ENCODE measurements around the gene S1PR5.

Gene S1PR5

GRCh38 chr19:10513223-10513622 is 4.0 kb downstream of the S1PR5 start:
- DNase-seq, result no peak

- peak; percentile 13 for DNase-seq
Measured at GRCh38 chr19:10510301-10510802, 6.9 kb downstream of the S1PR5 start.

GRCh38 chr19:10508707-10509106 is 8.5 kb downstream of the S1PR5 start:
- DNase-seq, result no peak

DNA sequence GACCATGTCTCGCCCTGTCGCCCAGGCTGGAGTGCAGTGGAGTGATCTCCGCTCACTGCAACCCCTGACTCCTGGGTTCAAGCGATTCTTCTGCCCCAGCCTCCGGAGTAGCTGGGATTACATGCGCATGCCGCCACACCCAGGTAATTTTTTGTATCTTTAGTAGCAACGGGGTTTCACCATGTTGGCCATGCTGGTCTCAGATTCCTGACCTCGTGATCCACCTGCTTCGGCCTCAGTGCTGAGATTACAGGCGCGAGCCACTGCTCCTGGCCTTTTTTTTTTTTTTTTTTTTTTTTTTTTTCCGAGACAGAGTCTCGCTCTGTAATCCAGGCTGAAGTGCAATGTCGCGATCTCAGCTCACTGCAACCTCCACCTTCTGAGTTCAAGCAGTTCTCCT is 9.2 kb downstream of the S1PR5 start:
- no peak for DNase-seq

DNA sequence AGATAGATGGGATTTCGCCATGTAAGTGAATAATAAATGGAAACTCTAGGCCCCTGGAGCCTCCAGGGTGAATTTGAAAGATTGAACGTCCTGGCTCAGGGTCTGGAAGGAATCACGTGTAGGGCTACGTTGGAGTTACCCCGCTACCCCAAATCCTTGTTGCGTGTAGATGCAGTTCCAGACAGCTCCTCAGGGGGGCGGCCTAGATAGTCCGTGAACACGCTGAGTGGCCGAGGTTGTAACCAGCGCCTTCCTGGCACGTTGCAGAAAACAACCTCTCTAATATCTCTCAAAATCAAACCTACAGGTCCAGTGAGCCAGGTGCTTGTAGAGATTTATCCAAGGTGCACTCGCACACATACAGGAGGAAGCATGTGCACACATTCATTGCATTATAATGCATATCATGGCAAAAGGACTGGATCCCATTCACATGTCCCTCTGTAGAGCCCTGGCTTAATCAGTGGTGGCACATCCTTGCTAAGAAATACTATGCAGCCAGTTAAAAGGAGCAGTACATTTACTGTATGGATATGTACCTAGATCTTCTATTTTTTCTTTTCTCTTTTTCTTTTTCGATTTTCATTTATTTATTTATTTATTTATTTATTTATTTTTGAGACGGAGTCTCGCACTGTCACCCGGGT is 11.5 kb downstream of the S1PR5 start:
- DNase-seq, result peak; percentile 50

DNA sequence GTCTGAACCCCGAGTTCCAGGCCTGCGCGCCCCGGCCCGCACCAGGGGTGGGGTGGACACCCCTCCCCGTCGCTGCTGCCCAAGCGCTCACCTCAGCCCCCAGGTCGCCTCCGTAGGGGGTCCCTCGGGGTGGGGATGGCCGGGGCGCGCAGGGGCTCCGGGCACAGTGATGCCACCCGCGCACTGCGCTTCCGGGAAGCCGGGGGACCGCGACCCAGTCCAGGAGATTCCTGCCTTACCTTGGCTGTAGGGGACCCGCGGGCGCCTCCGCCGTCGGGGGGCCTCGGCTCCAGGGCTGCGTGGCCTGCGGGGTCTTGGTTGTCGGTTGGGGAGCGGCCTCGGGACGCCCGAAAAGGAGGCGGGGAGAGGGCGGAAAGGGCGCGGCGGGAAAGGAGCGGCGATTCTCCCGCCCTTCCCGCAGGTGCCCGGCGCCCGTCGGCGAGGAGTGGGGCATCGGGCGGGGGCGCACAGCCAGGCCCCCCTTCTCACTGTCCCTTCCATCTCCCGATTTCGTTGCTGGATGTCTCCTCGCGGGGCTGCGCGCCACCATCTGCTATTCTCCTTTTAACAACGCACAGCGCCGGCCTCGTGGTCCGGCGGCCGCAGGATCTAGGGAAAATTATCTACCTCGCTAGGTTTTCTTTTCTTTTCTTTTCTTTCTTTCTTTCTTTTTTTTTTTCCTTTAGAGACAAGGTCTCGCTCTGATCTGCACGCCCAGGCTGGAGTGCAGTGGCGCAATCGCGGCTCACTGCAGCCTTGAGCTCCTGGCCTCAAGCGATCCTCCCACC is 14.1 kb downstream of the S1PR5 start, which contains the start of gene KEAP1:
KEAP1 (minus strand) TSS at position 355 of the 788 bp plus-strand sequence. CDS start 3,323 bp downstream, outside the sequence.
- peak; percentile 16 for DNase-seq

- peak; percentile 90 for DNase-seq
Measured at GRCh38 chr19:10502524-10503001, 14.7 kb downstream of the S1PR5 start.

DNA sequence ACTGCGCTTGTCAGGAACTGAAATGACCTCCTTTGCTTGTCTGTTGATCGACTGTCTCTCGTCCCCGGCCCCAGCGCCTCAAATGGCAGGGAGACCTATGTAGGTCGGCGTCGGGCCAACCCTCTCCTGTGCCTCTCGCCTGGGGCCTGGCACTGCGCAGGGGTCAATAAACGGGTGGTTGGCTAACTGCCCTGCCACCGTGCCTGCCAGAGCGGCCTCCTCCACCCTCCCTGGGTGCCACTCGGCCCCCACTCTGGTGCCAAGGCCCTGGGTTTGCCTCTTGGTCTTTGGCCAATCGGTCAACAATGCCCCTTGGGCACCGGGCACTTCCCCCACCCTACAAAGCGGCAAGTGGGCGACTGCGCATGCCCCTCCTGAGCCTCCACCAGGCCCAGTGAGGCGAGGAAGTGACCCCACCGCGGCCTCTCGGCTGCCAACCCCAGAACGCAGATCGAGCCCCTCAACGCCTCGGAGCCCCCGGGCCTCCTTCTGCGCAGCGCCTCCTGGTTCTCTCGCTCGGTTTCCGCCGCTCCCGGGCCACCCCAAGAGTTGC is 15.2 kb downstream of the S1PR5 start:
- DNase-seq, result peak; percentile 33

- no peak for DNase-seq
Measured at GRCh38 chr19:10500247-10500592, 17.0 kb downstream of the S1PR5 start.

DNA sequence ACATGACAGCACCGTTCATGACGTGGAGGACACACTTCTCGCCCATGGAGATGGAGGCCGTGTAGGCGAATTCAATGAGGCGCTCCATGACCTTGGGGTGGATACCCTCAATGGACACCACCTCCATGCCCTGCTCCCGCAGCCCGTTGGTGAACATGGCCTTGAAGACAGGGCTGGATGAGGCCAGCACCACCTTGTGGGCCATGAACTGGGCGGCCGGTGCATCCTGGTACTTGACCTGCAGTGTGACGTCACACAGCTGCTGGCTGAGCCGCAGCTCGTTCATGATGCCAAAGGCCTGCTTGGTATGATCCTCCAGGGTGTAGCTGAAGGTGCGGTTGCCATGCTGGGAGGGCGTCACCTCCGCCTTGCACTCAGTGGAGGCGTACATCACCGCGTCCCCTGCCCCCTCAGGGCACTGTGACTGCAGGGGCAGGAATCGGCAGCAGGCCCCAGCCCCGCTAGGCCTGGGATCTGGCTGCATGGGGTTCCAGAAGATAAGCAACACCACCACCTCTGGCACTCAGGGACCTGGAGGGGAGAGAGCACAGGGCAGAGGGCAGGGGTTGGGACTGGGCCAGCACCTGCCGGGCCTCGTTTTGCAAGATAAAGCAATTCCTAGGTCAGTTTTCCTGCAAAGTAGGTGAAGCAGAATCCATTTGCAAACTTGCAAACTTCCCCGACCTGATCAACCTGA is 17.5 kb downstream of the S1PR5 start:
- DNase-seq, result no peak

GRCh38 chr19:10497371-10497770 is 19.9 kb downstream of the S1PR5 start:
- DNase-seq, result no peak

DNA sequence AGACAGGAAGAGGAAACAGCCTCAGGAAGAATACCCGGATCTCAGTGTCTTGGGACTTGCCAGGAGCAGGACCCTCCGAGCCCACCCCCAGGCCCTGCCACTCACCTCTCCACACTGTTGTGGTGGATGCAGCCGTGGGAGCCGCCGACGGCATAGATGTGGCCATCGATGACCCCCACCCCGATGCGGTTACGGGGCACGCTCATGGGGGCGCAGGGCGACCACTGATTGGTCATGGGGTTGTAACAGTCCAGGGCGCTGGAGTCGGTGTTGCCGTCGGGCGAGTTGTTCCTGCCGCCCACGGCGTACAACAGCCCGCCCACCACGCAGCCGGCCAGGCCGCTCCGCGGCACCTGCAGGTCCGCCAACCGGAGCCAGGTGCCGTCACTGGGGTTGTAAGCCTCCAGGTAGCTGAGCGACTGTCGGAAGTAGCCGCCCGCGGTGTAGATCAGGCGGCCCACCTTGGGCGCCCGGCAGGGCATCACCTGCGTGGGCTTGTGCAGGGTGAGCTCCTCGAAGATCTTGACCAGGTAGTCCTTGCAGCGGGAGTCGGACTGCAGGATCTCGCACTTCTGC is 25.7 kb downstream of the S1PR5 start:
- no peak for DNase-seq

- no peak for DNase-seq
Measured at GRCh38 chr19:10486551-10486950, 30.7 kb downstream of the S1PR5 start.

- peak; percentile 89 for DNase-seq
Measured at GRCh38 chr19:10478903-10479384, 38.3 kb downstream of the S1PR5 start.

DNA sequence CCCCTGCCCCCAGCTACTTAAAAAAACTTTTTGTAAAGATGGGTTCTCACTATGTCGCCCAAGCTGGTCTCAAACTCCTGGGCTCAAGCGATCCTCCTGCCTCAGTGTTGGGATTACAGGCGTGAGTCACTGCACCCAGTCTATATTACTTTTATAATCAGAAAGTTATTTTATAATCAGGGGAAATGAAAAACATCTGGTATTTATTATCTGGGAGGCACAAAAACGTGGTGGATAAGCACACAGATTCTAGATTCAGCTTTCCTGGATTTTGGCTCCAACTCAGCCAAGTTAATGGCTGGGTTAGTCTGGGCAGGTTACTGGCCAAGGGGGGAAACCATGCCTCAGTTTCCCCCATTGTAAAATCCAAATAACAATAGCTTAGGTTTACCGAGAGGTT is 38.8 kb downstream of the S1PR5 start:
- DNase-seq, result peak; percentile 25

DNA sequence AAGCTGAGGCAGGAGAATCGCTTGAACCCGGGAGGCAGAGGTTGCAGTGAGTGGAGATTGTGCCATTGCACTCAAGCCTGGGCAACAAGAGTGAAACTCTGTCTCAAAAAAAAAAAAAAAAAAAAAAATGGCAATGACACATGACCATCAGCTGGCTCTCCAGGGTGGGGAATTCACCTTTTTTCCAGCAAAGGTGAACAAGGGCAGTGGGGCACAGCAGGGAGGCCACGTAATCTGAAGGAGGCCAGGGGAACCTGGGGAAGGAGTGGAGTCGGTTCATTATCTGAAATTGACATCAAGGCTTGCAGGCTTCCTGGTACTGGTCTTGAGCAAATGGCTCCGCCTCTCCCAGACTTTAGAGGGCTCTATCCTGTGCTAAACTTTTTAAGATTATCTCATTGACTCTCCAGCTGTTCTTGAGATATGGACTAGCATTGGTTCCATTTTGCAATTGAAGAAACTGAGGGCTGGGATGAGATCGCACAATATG is 42.2 kb downstream of the S1PR5 start:
- DNase-seq, result no peak

DNA sequence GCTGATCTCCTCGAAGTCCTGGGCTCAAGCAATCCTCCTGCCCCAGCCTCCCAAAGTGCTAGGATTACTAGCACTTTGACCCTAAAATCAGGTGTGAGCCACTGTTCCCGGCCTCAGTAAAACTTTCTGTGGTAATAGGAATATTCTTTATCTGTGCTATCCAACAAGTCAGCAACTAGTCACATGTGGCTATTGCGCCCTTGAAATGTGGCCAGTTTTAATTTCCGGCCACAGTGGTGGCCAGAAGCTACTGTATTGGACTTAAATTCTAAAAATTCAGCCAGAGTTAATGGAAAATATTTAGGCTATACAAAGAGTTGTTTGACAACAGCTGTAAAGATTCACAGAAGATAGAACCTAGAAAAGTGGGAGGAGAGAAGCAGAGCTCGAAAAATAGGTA is 44.1 kb downstream of the S1PR5 start:
- DNase-seq, result no peak

- DNase-seq, result peak; percentile 48
Measured at GRCh38 chr19:10471909-10472308, 45.3 kb downstream of the S1PR5 start.

DNA sequence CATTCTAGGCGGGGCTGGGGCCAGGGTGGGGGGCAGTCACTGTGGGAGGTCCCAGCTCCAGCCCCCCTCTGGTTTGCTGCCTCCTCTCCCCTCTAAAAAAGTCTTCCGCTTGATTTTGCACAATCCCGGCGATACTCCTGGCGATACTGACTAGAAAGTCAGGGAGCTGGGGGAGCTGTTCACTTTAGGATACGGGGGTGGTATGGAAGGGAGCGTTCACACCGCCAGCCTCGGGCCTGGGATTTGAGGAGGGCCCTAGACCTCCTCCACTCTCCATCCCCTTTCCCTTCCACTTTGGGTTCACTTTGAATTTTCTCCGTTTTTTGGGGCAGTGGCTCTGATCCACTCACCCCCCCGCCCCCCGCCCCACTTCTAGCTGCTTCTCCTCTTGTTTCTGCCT is 49.1 kb downstream of the S1PR5 start:
- no peak for DNase-seq

DNA sequence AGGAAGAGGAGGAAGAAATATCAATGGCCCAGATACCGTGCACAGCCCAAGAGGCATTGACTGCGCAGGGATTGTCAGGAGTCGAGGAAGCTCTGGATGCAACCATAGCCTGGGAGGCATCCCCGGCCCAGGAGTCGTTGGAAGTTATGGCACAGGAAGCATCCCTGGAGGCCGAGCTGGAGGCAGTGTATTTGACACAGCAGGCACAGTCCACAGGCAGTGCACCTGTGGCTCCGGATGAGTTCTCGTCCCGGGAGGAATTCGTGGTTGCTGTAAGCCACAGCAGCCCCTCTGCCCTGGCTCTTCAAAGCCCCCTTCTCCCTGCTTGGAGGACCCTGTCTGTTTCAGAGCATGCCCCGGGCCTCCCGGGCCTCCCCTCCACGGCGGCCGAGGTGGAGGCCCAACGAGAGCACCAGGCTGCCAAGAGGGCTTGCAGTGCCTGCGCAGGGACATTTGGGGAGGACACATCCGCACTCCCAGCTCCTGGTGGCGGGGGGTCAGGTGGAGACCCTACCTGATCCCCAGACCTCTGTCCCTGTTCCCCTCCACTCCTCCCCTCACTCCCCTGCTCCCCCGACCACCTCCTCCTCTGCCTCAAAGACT is 50.0 kb downstream of the S1PR5 start:
- DNase-seq, result no peak

DNA sequence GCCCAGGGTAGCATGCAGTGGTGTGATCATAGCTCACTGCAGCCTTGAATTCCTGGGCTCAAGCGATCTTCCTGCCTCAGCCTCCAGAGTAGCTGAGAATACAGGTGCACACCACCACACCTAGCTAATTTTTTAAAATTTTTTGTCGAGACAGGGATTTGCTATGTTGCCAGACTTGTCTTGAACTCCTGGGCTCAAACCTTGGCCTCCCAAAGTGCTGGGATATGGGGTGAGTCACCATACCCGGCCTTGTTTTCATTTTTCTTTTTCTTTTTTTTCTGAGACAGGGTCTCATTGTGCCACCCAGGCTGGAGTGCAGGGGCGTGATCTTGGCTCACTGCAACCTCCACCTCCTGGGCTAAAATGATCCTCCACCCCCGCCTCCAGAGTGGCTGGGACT is 52.8 kb downstream of the S1PR5 start:
- no peak for DNase-seq

Measured in fibroblast of upper back skin (primary cell).